HG03064 (cell line): Measurements from ENCODE around the gene CNIH1.
"Not testable (repeated sequence)": the region's sequence is repeated elsewhere in the genome, so short reads cannot be mapped to it uniquely, and the experiment has no call there.

Source experiments
- ATAC-seq: cut with Tn5 transposase; IDR thresholded peaks from one replicate; pipeline ENCODE4 v1.9.1; 2021; ENCODE audit warnings: low read depth; ENCODE audit not compliant: unreplicated experiment

CNIH1 gene

GRCh38 chr14:54437954-54438353 lies 3.2 kb downstream of the CNIH1 start:
- not testable (repeated sequence) for ATAC-seq

GRCh38 chr14:54435500-54435981 lies 5.6 kb downstream of the CNIH1 start:
- no peak for ATAC-seq

- no peak for ATAC-seq
Observed at GRCh38 chr14:54428527-54428926, 12.6 kb downstream of the CNIH1 start.

- no peak for ATAC-seq
Observed at GRCh38 chr14:54427871-54428270, 13.3 kb downstream of the CNIH1 start.

GRCh38 chr14:54425537-54426274 lies 15.5 kb downstream of the CNIH1 start:
- no peak for ATAC-seq

- ATAC-seq = no peak
Observed at GRCh38 chr14:54425068-54425467, 16.1 kb downstream of the CNIH1 start.

- no peak for ATAC-seq
Observed at GRCh38 chr14:54424479-54424901, 16.7 kb downstream of the CNIH1 start.

- ATAC-seq = no peak
Observed at GRCh38 chr14:54423991-54424390, 17.2 kb downstream of the CNIH1 start.

GRCh38 chr14:54420478-54421142 lies 20.6 kb downstream of the CNIH1 start:
- ATAC-seq = no peak

- no peak for ATAC-seq
Observed at GRCh38 chr14:54411371-54411770, 29.8 kb downstream of the CNIH1 start.

- no peak for ATAC-seq
Observed at GRCh38 chr14:54410215-54410614, 31.0 kb downstream of the CNIH1 start.

GRCh38 chr14:54403401-54404005 lies 37.7 kb downstream of the CNIH1 start:
- ATAC-seq = not testable (repeated sequence)

- ATAC-seq = no peak
Observed at GRCh38 chr14:54399560-54399959, 41.6 kb downstream of the CNIH1 start.

GRCh38 chr14:54396493-54397335 lies 44.5 kb downstream of the CNIH1 start, which contains the start of gene CDKN3:
Gene CDKN3 (plus strand): TSS chr14:54397007. CDS start chr14:54397069, 62 bp downstream.
- ATAC-seq = peak; percentile 95

GRCh38 chr14:54396183-54396492 lies 45.0 kb downstream of the CNIH1 start:
- no peak for ATAC-seq

- no peak for ATAC-seq
Observed at GRCh38 chr14:54395716-54396115, 45.5 kb downstream of the CNIH1 start.

GRCh38 chr14:54395284-54395683 lies 45.9 kb downstream of the CNIH1 start:
- ATAC-seq = no peak

GRCh38 chr14:54394596-54394995 lies 46.6 kb downstream of the CNIH1 start:
- no peak for ATAC-seq

GRCh38 chr14:54392986-54393884 lies 47.9 kb downstream of the CNIH1 start:
- not testable (repeated sequence) for ATAC-seq
